GM23248 (cell line): ENCODE results near the gene ZNF177.

Experiments
- EZH2 ChIP-seq: fragments of 200-600 bp; sonication (generic); IDR thresholded peaks from 2 replicates; pipeline ENCODE4 v1.6.1; 2018; ENCODE audit warnings: antibody characterized with exemption, mild to moderate bottlenecking; ENCODE audit not compliant: insufficient read depth, poor library complexity, severe bottlenecking
- EZH2phosphoT487 ChIP-seq: fragments of 200-600 bp; sonication (generic); IDR thresholded peaks from 2 replicates; pipeline ENCODE4 v1.6.1; 2018; ENCODE audit warnings: antibody characterized with exemption, moderate library complexity, mild to moderate bottlenecking, low read depth; ENCODE audit not compliant: insufficient read depth

DNA sequence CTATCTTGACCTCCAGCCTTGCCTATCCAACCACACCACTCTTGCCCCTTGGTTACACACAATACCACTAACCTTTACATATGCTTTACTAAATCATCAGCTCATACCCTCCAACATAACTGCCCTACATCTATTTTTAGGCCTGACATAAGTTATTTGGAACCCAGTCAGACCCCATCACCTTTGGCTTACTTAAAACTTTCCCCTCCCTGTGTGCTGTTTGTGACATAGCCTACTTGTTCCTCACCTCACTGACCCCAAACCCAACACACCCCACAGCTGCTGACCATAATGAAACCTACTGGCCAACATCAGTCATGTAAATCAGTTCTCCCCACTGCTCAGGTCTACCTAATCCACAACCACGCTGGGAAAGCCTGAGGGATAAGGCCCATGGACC is 67.6 kb downstream of the ZNF177 start:
- no peak for TF ChIP-seq EZH2
- TF ChIP-seq EZH2phosphoT487 = no peak
